K562 (cell line): Measurements from ENCODE around the gene MYL3. TPM values are rescaled to one million over a fixed set of nuclear protein-coding genes. Genes with fewer than 3 reads are reported as not detected.

Experiments used
- ATF1 ChIP-seq, 2 experiments: fragments of 450-650 bp in 1 of 2; IDR thresholded peaks; 2 replicates each; pipeline ENCODE4 v1.6.1; 2016; ENCODE audit warnings: missing compliant biosample characterization in 1 of 2, missing genetic modification characterization in 1 of 2
- BCOR ChIP-seq: fragments of 450-650 bp; IDR thresholded peaks from 2 replicates; pipeline ENCODE4 v1.6.1; 2016
- CREM ChIP-seq: IDR thresholded peaks from 2 replicates; pipeline ENCODE4 v1.6.1; 2014; ENCODE audit warnings: antibody characterized with exemption, low read depth
- GABPB2 ChIP-seq: fragments of 250-450 bp; sonication (Bioruptor Pico); conservative IDR thresholded peaks from 2 replicates; pipeline ENCODE4 v1.5.1; 2021; ENCODE audit warnings: mild to moderate bottlenecking
- JUND ChIP-seq, 2 experiments: IDR thresholded peaks; 2 replicates in 1 of 2; 3 replicates in 1 of 2; pipeline ENCODE4 v1.6.1; 2011; ENCODE audit warnings: borderline replicate concordance in 2 of 2, low read depth in 2 of 2, low read length in 2 of 2, improper control_type of control experiment in 1 of 2, missing biosample characterization in 1 of 2, missing genetic modification characterization in 1 of 2, missing genetic modification reagents in 1 of 2
- KLF6 ChIP-seq: fragments of 250-450 bp; sonication (Bioruptor Pico); IDR thresholded peaks from 2 replicates; pipeline ENCODE4 v1.4.0; 2020; ENCODE audit warnings: mild to moderate bottlenecking, moderate library complexity, borderline replicate concordance
- NR1H2 ChIP-seq: sonication (generic); formaldehyde crosslinking; IDR thresholded peaks from 2 replicates; pipeline ENCODE4 v1.4.0; 2020; ENCODE audit warnings: mild to moderate bottlenecking, missing genetic modification reagents
- PRMT5 ChIP-seq: sonication (generic); formaldehyde crosslinking; IDR thresholded peaks from 2 replicates; pipeline ENCODE4 v1.5.0; 2020; ENCODE audit warnings: missing genetic modification reagents
- RBM25 ChIP-seq: fragments of 200-400 bp; formaldehyde crosslinking; IDR thresholded peaks from 2 replicates; pipeline ENCODE4 v1.6.1; 2018; ENCODE audit warnings: low read length, low read depth, moderate library complexity; ENCODE audit not compliant: severe bottlenecking
- RFX5 ChIP-seq: IDR thresholded peaks from 2 replicates; pipeline ENCODE4 v1.6.1; 2011; ENCODE audit warnings: low read depth, mild to moderate bottlenecking, improper control_type of control experiment, low read length
- SP2 ChIP-seq: IDR thresholded peaks from 2 replicates; pipeline ENCODE4 v1.6.1; 2011; ENCODE audit warnings: mild to moderate bottlenecking, low read depth, low read length, moderate library complexity; ENCODE audit not compliant: poor library complexity, severe bottlenecking; ENCODE audit errors: extremely low read depth
- polyA plus RNA-seq, 8 experiments: library from polyadenylated mRNA; depleted of rRNA in 4 of 8; stranded (reverse) in 5 of 8; unstranded in 3 of 8; fragments of >200 nt; fragmentation: Nextera tagmentation in 2 of 8; fragmentation: Illumina TruSeq in 1 of 8; extraction: Ambion mirVana in 2 of 8; extraction: Trizol in 1 of 8; gene quantifications; 2 replicates each; pipeline versions ENCODE4 v1.2.1 to v1.2.3, GENCODE V29; 2011 to 2014; ENCODE audit warnings: inconsistent platforms in 1 of 8, missing spikeins in 1 of 8
- total RNA-seq, 7 experiments: library from RNA; depleted of rRNA in 6 of 7; stranded (reverse); fragments of >200 nt in 6 of 7; fragmentation: Illumina TruSeq in 2 of 7; extraction: Trizol in 2 of 7; gene quantifications; 2 replicates each; pipeline versions ENCODE4 v1.2.1 to v1.2.3, GENCODE V29; 2011 to 2021; ENCODE audit warnings: low replicate concordance in 1 of 7
- TF ChIP-seq, protein P1 (sequence below): fragments of 450-650 bp; IDR thresholded peaks from 2 replicates; pipeline ENCODE4 v1.6.1; 2014; ENCODE audit warnings: low read depth, mild to moderate bottlenecking, moderate library complexity, borderline replicate concordance
- TF ChIP-seq, protein P2 (sequence below): fragments of 250-450 bp; sonication (Bioruptor Pico); IDR thresholded peaks from 2 replicates; pipeline ENCODE4 v1.9.0; 2021; ENCODE audit warnings: mild to moderate bottlenecking
- TF ChIP-seq, protein P3 (sequence below): sonication (generic); formaldehyde crosslinking; IDR thresholded peaks from 2 replicates; pipeline ENCODE4 v1.8.1; 2022; ENCODE audit warnings: missing genetic modification reagents
- TF ChIP-seq, protein P4 (sequence below): fragments of 250-450 bp; sonication (Bioruptor Pico); IDR thresholded peaks from 2 replicates; pipeline ENCODE4 v1.5.0; 2020; ENCODE audit warnings: mild to moderate bottlenecking, borderline replicate concordance
- TF ChIP-seq, protein P5 (sequence below), 2 experiments: fragments of 450-650 bp in 1 of 2; sonication (generic) in 1 of 2; formaldehyde crosslinking in 1 of 2; IDR thresholded peaks in 1 of 2; conservative IDR thresholded peaks in 1 of 2; 2 replicates each; pipeline versions ENCODE4 v1.6.1 to v1.8.1; 2016 to 2023; ENCODE audit warnings: mild to moderate bottlenecking in 2 of 2, moderate library complexity in 2 of 2, inconsistent platforms in 1 of 2, missing genetic modification reagents in 1 of 2
- TF ChIP-seq, protein P6 (sequence below): sonication (generic); formaldehyde crosslinking; IDR thresholded peaks from 2 replicates; pipeline ENCODE4 v1.8.1; 2023; ENCODE audit warnings: mild to moderate bottlenecking, missing genetic modification reagents

MYL3 gene
- total and polyA plus RNA-seq, 9 of the 15 experiments (the other 6 are each of a cell fraction or from before 2014, with no cell fraction given), result 0.14 to 0.45 TPM; not detected in 7

DNA sequence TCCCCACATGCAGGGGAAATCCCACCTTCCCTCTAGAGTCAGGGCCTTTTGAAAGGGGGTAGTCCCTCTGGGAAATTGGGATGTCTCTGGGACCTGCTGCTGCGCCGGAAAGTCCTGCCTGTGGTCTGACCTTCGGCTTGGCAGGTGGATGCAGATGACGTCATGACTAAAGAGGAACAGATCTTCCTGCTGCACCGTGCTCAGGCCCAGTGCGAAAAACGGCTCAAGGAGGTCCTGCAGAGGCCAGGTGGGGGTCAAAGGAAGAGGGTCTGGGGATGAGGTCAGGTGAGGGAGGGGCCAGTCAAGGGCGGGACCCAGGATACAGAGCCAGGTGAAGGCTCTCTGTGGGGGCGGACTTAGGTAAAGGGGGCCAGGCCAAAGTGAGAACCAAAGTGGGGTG, 30.5 kb upstream of the MYL3 start (continued):
- TF ChIP-seq, protein P1, sequence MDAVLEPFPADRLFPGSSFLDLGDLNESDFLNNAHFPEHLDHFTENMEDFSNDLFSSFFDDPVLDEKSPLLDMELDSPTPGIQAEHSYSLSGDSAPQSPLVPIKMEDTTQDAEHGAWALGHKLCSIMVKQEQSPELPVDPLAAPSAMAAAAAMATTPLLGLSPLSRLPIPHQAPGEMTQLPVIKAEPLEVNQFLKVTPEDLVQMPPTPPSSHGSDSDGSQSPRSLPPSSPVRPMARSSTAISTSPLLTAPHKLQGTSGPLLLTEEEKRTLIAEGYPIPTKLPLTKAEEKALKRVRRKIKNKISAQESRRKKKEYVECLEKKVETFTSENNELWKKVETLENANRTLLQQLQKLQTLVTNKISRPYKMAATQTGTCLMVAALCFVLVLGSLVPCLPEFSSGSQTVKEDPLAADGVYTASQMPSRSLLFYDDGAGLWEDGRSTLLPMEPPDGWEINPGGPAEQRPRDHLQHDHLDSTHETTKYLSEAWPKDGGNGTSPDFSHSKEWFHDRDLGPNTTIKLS, result no peak
- TF ChIP-seq, protein P2, sequence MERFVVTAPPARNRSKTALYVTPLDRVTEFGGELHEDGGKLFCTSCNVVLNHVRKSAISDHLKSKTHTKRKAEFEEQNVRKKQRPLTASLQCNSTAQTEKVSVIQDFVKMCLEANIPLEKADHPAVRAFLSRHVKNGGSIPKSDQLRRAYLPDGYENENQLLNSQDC (CRISPR knock-in tag), result no peak
- peak; percentile 38 for TF ChIP-seq RBM25
- no peak for TF ChIP-seq RFX5
- TF ChIP-seq PRMT5 (CRISPR knock-in tag), result no peak
- TF ChIP-seq CREM, result peak; percentile 77
- TF ChIP-seq BCOR, result peak; percentile 84
- no peak for TF ChIP-seq NR1H2 (CRISPR knock-in tag)
- TF ChIP-seq SP2, result no peak
- TF ChIP-seq, protein P3, sequence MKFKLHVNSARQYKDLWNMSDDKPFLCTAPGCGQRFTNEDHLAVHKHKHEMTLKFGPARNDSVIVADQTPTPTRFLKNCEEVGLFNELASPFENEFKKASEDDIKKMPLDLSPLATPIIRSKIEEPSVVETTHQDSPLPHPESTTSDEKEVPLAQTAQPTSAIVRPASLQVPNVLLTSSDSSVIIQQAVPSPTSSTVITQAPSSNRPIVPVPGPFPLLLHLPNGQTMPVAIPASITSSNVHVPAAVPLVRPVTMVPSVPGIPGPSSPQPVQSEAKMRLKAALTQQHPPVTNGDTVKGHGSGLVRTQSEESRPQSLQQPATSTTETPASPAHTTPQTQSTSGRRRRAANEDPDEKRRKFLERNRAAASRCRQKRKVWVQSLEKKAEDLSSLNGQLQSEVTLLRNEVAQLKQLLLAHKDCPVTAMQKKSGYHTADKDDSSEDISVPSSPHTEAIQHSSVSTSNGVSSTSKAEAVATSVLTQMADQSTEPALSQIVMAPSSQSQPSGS, result peak; percentile 89; the same call in 1 of the 2 replicates
- TF ChIP-seq ATF1 (CRISPR knock-in tag; IDR thresholded peaks at IDR 0.05), result no peak
- peak; percentile 70 for TF ChIP-seq ATF1 (tag; IDR thresholded peaks at IDR 0.05)
- TF ChIP-seq GABPB2 (CRISPR knock-in tag), result no peak
- TF ChIP-seq, protein P4, sequence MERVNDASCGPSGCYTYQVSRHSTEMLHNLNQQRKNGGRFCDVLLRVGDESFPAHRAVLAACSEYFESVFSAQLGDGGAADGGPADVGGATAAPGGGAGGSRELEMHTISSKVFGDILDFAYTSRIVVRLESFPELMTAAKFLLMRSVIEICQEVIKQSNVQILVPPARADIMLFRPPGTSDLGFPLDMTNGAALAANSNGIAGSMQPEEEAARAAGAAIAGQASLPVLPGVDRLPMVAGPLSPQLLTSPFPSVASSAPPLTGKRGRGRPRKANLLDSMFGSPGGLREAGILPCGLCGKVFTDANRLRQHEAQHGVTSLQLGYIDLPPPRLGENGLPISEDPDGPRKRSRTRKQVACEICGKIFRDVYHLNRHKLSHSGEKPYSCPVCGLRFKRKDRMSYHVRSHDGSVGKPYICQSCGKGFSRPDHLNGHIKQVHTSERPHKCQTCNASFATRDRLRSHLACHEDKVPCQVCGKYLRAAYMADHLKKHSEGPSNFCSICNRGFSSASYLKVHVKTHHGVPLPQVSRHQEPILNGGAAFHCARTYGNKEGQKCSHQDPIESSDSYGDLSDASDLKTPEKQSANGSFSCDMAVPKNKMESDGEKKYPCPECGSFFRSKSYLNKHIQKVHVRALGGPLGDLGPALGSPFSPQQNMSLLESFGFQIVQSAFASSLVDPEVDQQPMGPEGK (CRISPR knock-in tag), result no peak
- TF ChIP-seq, protein P5, sequence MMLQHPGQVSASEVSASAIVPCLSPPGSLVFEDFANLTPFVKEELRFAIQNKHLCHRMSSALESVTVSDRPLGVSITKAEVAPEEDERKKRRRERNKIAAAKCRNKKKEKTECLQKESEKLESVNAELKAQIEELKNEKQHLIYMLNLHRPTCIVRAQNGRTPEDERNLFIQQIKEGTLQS (IDR thresholded peaks at IDR 0.05), result peak; percentile 89
- TF ChIP-seq, protein P5 (CRISPR knock-in tag; conservative IDR thresholded peaks at IDR 0.05), result no peak
- TF ChIP-seq JUND (IDR thresholded peaks at IDR 0.05; ENCODE audit: borderline replicate concordance, low read depth, low read length), result peak; percentile 69
- peak; percentile 73; the same call in 1 of the 3 replicates for TF ChIP-seq JUND (tag; IDR thresholded peaks at IDR 0.05; ENCODE audit: borderline replicate concordance, low read depth, low read length)
- TF ChIP-seq KLF6, result no peak
- TF ChIP-seq, protein P6, sequence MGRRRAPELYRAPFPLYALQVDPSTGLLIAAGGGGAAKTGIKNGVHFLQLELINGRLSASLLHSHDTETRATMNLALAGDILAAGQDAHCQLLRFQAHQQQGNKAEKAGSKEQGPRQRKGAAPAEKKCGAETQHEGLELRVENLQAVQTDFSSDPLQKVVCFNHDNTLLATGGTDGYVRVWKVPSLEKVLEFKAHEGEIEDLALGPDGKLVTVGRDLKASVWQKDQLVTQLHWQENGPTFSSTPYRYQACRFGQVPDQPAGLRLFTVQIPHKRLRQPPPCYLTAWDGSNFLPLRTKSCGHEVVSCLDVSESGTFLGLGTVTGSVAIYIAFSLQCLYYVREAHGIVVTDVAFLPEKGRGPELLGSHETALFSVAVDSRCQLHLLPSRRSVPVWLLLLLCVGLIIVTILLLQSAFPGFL (CRISPR knock-in tag), result no peak
